Measurements from ENCODE around the gene FGF3.

Gene FGF3

DNA sequence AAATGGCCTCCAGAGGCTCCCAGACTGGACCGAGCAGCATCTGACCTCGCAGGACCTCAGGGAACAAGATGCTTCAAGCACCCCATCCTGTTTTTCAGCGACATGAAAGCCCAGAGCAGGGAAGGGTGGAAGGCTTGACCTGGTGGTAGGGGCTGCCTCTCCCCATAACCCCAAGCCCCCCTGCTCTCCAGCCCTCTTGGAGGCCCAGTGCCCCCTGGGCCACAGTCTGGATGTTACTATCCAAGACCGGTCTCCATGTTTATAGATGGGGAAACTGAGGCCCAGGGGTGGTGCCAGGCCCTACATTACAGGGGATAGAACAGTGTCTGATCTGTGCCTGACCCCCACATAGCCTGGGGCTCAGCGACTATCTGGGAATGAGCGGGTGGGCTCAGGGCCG is 7.0 kb downstream of the FGF3 start:
- no peak overlapping the region for H3K4me3 Mint-ChIP-seq
- peaks cover 2% of the 10 kb centered on the region for H3K36me3 Mint-ChIP-seq
- peaks cover 30% of the 10 kb centered on the region for H3K27me3 Mint-ChIP-seq
- DNase-seq (ENCODE audit: low spot score in 2 of 2) (no peak), ATAC-seq (ENCODE audit: low read depth) (no peak)
- peaks cover 4% of the 10 kb centered on the region for H3K9me3 Mint-ChIP-seq
- H3K4me1 Mint-ChIP-seq: peaks cover 5% of the 10 kb centered on the region
- H3K27ac Mint-ChIP-seq: no peak overlapping the region

- no peak for ATAC-seq (ENCODE audit: low read depth)
- Mint-ChIP-seq H3K27ac (no peak overlapping the region), H3K36me3 (peaks cover 2% of the 10 kb centered on the region), H3K9me3 (peaks cover 4% of the 10 kb centered on the region), H3K27me3 (peaks cover 29% of the 10 kb centered on the region), H3K4me1 (peaks cover 5% of the 10 kb centered on the region), H3K4me3 (no peak overlapping the region)
- DNase-seq (ENCODE audit: low spot score in 2 of 2): no peak
Observed at GRCh38 chr11:69811431-69811830, 7.8 kb downstream of the FGF3 start.

DNA sequence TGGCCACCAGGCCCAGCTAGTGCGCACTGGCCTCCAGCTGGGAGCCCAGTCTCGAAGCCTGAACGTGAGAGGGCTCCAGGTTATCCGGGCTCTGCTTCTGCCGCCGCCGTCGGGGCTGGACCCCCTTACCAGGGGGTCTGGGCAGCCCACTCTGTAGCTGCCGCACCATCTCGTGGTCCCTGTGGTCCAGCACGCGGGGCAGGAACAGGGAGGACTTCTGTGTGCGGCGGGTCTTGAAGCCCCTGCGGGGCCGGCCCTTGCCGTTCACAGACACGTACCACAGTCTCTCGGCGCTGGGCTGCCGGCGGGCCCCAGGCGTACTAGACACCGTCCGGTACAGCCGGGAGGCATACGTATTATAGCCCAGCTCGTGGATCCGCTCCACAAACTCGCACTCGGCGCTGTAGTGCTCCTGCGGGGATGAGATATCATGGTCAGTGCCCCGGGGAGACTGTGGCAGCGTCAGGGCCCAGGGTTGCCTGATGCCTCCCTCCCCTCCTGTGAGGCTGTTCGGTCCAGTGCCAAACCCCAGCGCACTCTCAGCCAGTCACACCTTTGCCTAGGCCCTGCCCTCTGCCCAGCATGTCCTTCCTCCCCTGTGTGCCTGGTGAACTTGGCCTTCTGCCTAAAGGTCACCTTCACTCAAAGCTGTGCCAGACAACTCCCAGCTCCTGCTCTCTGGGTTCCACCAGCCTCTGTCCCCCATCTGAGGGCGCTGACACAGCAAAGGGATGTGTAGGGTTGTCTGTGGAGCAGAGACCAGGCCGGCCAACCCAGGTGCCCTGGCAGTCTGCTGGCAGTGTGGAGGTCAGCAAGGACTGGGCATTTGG is 8.7 kb downstream of the FGF3 start:
- Mint-ChIP-seq H3K4me3 (no peak overlapping the region), H3K4me1 (peaks cover 5% of the 10 kb centered on the region), H3K27me3 (peaks cover 27% of the 10 kb centered on the region), H3K9me3 (peaks cover 4% of the 10 kb centered on the region), H3K36me3 (peaks cover 2% of the 10 kb centered on the region), H3K27ac (no peak overlapping the region)
- ATAC-seq (ENCODE audit: low read depth): no peak
- no peak for DNase-seq (ENCODE audit: low spot score in 2 of 2)

DNA sequence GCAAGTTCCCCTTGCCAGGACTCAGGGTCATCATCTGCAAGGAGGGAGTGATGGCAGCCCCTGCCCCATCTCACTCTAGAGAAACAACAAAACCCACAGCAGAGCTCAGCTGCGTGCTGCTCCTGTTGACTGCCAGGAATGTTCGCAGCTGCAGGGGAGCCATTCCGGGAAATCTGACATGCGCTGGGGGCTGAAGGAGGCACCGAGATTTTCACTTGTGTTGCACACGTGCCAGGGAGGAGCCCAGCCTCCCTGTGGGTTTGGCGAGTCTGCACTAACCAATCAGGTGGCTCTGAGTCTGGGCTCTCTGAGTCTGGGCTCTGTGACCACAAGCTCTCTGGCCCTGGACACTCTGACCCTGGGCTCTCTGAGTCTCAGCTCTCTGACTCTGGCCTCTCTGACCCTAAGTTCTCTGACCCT is 10.5 kb downstream of the FGF3 start:
- Mint-ChIP-seq H3K9me3 (no peaks in the 10 kb centered on the region), H3K36me3 (no peaks in the 10 kb centered on the region), H3K27ac (no peak overlapping the region), H3K27me3 (peaks cover 16% of the 10 kb centered on the region), H3K4me1 (no peaks in the 10 kb centered on the region), H3K4me3 (no peak overlapping the region)
- ATAC-seq (ENCODE audit: low read depth): no peak
- no peak for DNase-seq (ENCODE audit: low spot score in 2 of 2)

GRCh38 chr11:69807106-69807815 is 12.0 kb downstream of the FGF3 start:
- no peaks in the 10 kb centered on the region for H3K4me1 Mint-ChIP-seq
- H3K4me3 Mint-ChIP-seq: no peak overlapping the region
- no peaks in the 10 kb centered on the region for H3K36me3 Mint-ChIP-seq
- no peak overlapping the region for H3K27ac Mint-ChIP-seq
- peaks cover 14% of the 10 kb centered on the region for H3K27me3 Mint-ChIP-seq
- no peak for DNase-seq (ENCODE audit: low spot score in 2 of 2)
- H3K9me3 Mint-ChIP-seq: no peaks in the 10 kb centered on the region
- no peak for ATAC-seq (ENCODE audit: low read depth)

GRCh38 chr11:69804769-69805508 is 14.3 kb downstream of the FGF3 start:
- no peaks in the 10 kb centered on the region for H3K9me3 Mint-ChIP-seq
- H3K27me3 Mint-ChIP-seq: peaks cover 12% of the 10 kb centered on the region
- no peak overlapping the region for H3K27ac Mint-ChIP-seq
- no peaks in the 10 kb centered on the region for H3K4me1 Mint-ChIP-seq
- no peak overlapping the region for H3K4me3 Mint-ChIP-seq
- DNase-seq (ENCODE audit: low spot score in 2 of 2): no peak
- no peaks in the 10 kb centered on the region for H3K36me3 Mint-ChIP-seq
- no peak for ATAC-seq (ENCODE audit: low read depth)

GRCh38 chr11:69803604-69804218 is 15.5 kb downstream of the FGF3 start:
- Mint-ChIP-seq H3K27me3 (peaks cover 8% of the 10 kb centered on the region), H3K9me3 (no peaks in the 10 kb centered on the region), H3K36me3 (no peaks in the 10 kb centered on the region), H3K27ac (no peak overlapping the region), H3K4me1 (no peaks in the 10 kb centered on the region), H3K4me3 (no peak overlapping the region)
- DNase-seq (ENCODE audit: low spot score in 2 of 2): no peak
- no peak for ATAC-seq (ENCODE audit: low read depth)

GRCh38 chr11:69803022-69803421 is 16.2 kb downstream of the FGF3 start:
- Mint-ChIP-seq H3K27me3 (peaks cover 7% of the 10 kb centered on the region), H3K27ac (no peak overlapping the region), H3K36me3 (no peaks in the 10 kb centered on the region), H3K9me3 (no peaks in the 10 kb centered on the region), H3K4me3 (no peak overlapping the region), H3K4me1 (no peaks in the 10 kb centered on the region)
- DNase-seq (ENCODE audit: low spot score in 2 of 2) (no peak), ATAC-seq (ENCODE audit: low read depth) (no peak)

GRCh38 chr11:69802590-69802989 is 16.6 kb downstream of the FGF3 start:
- Mint-ChIP-seq H3K36me3 (no peaks in the 10 kb centered on the region), H3K27me3 (peaks cover 6% of the 10 kb centered on the region), H3K27ac (no peak overlapping the region), H3K4me1 (no peaks in the 10 kb centered on the region), H3K4me3 (no peak overlapping the region), H3K9me3 (no peaks in the 10 kb centered on the region)
- ATAC-seq (ENCODE audit: low read depth): no peak
- no peak for DNase-seq (ENCODE audit: low spot score in 2 of 2)

- Mint-ChIP-seq H3K4me3 (no peak overlapping the region), H3K36me3 (no peaks in the 10 kb centered on the region), H3K9me3 (no peaks in the 10 kb centered on the region), H3K4me1 (no peaks in the 10 kb centered on the region), H3K27me3 (peaks cover 6% of the 10 kb centered on the region), H3K27ac (no peak overlapping the region)
- DNase-seq (ENCODE audit: low spot score in 2 of 2) (peak in 1 of 2 donors; percentile 16), ATAC-seq (ENCODE audit: low read depth) (peak; percentile 35)
Observed at GRCh38 chr11:69801513-69802335, 17.5 kb downstream of the FGF3 start.

- H3K27ac Mint-ChIP-seq: no peak overlapping the region
- DNase-seq (ENCODE audit: low spot score in 2 of 2): no peak
- H3K4me1 Mint-ChIP-seq: no peaks in the 10 kb centered on the region
- H3K4me3 Mint-ChIP-seq: no peak overlapping the region
- no peak for ATAC-seq (ENCODE audit: low read depth)
- no peaks in the 10 kb centered on the region for H3K36me3 Mint-ChIP-seq
- peaks cover 5% of the 10 kb centered on the region for H3K27me3 Mint-ChIP-seq
- no peaks in the 10 kb centered on the region for H3K9me3 Mint-ChIP-seq
Observed at GRCh38 chr11:69800278-69800677, 18.9 kb downstream of the FGF3 start.

GRCh38 chr11:69799582-69799981 is 19.6 kb downstream of the FGF3 start:
- H3K27ac Mint-ChIP-seq: no peak overlapping the region
- no peaks in the 10 kb centered on the region for H3K9me3 Mint-ChIP-seq
- no peaks in the 10 kb centered on the region for H3K36me3 Mint-ChIP-seq
- H3K4me3 Mint-ChIP-seq: no peak overlapping the region
- no peak for DNase-seq (ENCODE audit: low spot score in 2 of 2)
- no peaks in the 10 kb centered on the region for H3K4me1 Mint-ChIP-seq
- ATAC-seq (ENCODE audit: low read depth): no peak
- peaks cover 5% of the 10 kb centered on the region for H3K27me3 Mint-ChIP-seq

DNA sequence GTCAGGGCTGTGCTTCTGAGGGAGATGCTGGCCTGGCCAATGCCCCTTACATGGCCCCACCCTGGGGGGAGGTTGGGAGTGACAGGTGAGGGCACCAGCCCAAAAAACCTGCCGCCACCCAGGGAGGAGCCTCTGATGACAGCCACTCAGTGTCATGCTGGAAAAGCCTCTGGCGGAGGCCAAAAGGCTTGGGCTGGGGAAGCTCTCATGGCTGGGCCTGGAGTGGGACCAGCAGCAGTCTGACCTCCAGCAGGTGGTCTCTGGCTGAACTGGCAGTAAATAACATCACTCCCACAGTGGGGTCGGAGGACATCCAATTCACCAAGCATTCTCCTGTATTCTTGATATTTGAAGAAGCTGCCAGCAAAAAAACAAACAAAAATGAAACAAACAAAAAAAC is 20.1 kb downstream of the FGF3 start:
- Mint-ChIP-seq H3K4me3 (no peak overlapping the region), H3K27ac (no peak overlapping the region), H3K36me3 (no peaks in the 10 kb centered on the region), H3K4me1 (no peaks in the 10 kb centered on the region), H3K9me3 (no peaks in the 10 kb centered on the region), H3K27me3 (peaks cover 5% of the 10 kb centered on the region)
- no peak for ATAC-seq (ENCODE audit: low read depth)
- no peak for DNase-seq (ENCODE audit: low spot score in 2 of 2)

All from memory B cell (primary cell).